PC-9 (cell line): ENCODE results near the gene SEMA4B.

Source experiments
- CTCF ChIP-seq: fragments of 200-600 bp; sonication (generic); conservative IDR thresholded peaks from 2 replicates; pipeline ENCODE4 v1.6.1; 2017; ENCODE audit warnings: mixed run types, antibody characterized with exemption, mild to moderate bottlenecking, moderate library complexity
- EZH2 ChIP-seq: fragments of 200-600 bp; sonication (generic); IDR thresholded peaks from 2 replicates; pipeline ENCODE4 v1.8.0; 2017; ENCODE audit warnings: antibody characterized with exemption, low read depth

GRCh38 chr15:90200534-90201129 lies 498 bp upstream of the SEMA4B start:
- TF ChIP-seq CTCF = no peak
- no peak for TF ChIP-seq EZH2
